Psoas muscle (tissue), 8 donors: Measurements from ENCODE around the gene EIF4A2. TPM values are rescaled to one million over a fixed set of nuclear protein-coding genes. Genes with fewer than 3 reads are reported as not detected.

Experiments used
- ATAC-seq, 4 donors: fragments of 200-7000 bp; cut with Tn5 transposase; one replicate each; pipeline ENCODE4 v1.9.1; 2020; ENCODE audit warnings: moderate library complexity in 3 of 4, mild to moderate bottlenecking in 2 of 4
- DNase-seq, 2 donors: peaks; one replicate each; pipeline ENCODE4 v3.0.0-alpha.2; 2020
- H3K27ac ChIP-seq: fragments of 200-600 bp; one replicate; pipeline ENCODE4 v1.8.0; 2022
- H3K27me3 ChIP-seq, 3 donors: fragments of 200-600 bp in 1 of 3; one replicate each; pipeline versions ENCODE4 v1.6.1 to v1.8.0; 2013 to 2022; ENCODE audit warnings: low read length in 2 of 3, mild to moderate bottlenecking in 2 of 3, moderate library complexity in 1 of 3; ENCODE audit not compliant: insufficient read depth in 3 of 3
- H3K36me3 ChIP-seq, 2 donors: fragments of 200-600 bp in 1 of 2; one replicate each; pipeline versions ENCODE4 v1.6.1 to v1.8.0; 2013 to 2022; ENCODE audit warnings: low read depth in 1 of 2, mild to moderate bottlenecking in 1 of 2, moderate library complexity in 1 of 2; ENCODE audit not compliant: insufficient read depth in 1 of 2
- H3K4me1 ChIP-seq: fragments of 200-600 bp; one replicate; pipeline ENCODE4 v1.8.0; 2022
- H3K4me3 ChIP-seq: fragments of 200-600 bp; one replicate; pipeline ENCODE4 v1.8.0; 2022; ENCODE audit warnings: mild to moderate bottlenecking
- H3K9me3 ChIP-seq: fragments of 200-600 bp; one replicate; pipeline ENCODE4 v1.8.0; 2022
- WGBS, 3 donors: extraction: QIAGEN DNeasy Blood & Tissue Kit; methylation state at CpG; one replicate each; pipeline versions ENCODE4 v1.1.6 to v1.1.7; 2013; 5-methylcytosine and 5-hydroxymethylcytosine counted together
- intact Hi-C, 2 donors: fragments of 100-400 bp; cut with DNase I; formaldehyde crosslinking; loops; one replicate each; pipeline versions ENCODE4 v1.11.0 to v1.14.2; 2022
- polyA plus RNA-seq, 3 donors: library from polyadenylated mRNA; stranded (reverse); fragments of 200-250 nt; gene quantifications; one replicate each; pipeline ENCODE4 v1.2.3, GENCODE V29; 2013
- total RNA-seq, 4 donors: library from RNA; stranded (reverse); fragmentation: NEBNext Ultra II Directional in 2 of 4; extraction: Animal tissue kit (Norgen Biotek cat#: 25700) in 2 of 4; gene quantifications; one replicate each; pipeline versions ENCODE4 v1.2.1 to v1.2.4, GENCODE V29; 2021 to 2023
- TF ChIP-seq, protein P1 (sequence below): fragments of 200-600 bp; IDR thresholded peaks from one replicate; pipeline ENCODE4 v1.8.0; 2022; ENCODE audit warnings: antibody characterized with exemption
- donor health status: healthy with polysubstance abuse.
- donor health status: DM: no; HTN: no; CAD: no; lungs with moderate emphysema.
- donor health status: Bipolar disorder and iron deficiency.
- donor health status: healthy.
- donor health status: DM: yes; HTN: yes; CAD: no.
- donor health status: DM: no; HTN: no; CAD: no.
- donor health status: DM: no; HTN: no; CAD: no.
- donor health status: DM: yes; HTN: yes; CAD: no.

The EIF4A2 gene
- total and polyA plus RNA-seq, 7 donors, result 397 to 778 (median 570) TPM

DNA sequence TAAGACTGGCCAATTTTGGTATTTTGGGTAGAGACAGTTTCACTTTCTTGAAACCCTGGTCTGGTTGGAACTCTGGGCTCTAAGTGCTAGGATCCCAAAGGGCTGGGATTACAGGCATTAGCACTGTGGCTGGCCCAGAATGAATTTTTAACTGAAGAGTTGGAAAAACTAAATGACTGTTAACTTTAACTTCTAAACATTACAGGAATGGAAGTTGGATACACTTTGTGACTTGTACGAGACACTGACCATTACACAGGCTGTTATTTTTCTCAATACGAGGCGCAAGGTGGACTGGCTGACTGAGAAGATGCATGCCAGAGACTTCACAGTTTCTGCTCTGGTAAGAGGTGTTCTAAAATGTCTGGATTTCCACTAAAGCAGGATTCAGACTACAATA lies 3.5 kb downstream of the EIF4A2 start:
- Histone ChIP-seq H3K27me3 (no peaks in the 10 kb centered on the region), H3K4me1 (peaks cover 49% of the 10 kb centered on the region), H3K36me3 (peaks cover 26 to 70% of the 10 kb centered on the region in 2 donors), H3K27ac (peak overlapping the region; percentile 19), H3K9me3 (no peaks in the 10 kb centered on the region), H3K4me3 (peak overlapping the region; percentile 93)
- WGBS, 3 donors, result 70 to 80% (median 79%) methylated on average over 3 of the region's 3 CpGs
- intact Hi-C loops, result no loop called here
- ATAC-seq, result no peak
- DNase-seq, result no peak
- TF ChIP-seq, protein P1, sequence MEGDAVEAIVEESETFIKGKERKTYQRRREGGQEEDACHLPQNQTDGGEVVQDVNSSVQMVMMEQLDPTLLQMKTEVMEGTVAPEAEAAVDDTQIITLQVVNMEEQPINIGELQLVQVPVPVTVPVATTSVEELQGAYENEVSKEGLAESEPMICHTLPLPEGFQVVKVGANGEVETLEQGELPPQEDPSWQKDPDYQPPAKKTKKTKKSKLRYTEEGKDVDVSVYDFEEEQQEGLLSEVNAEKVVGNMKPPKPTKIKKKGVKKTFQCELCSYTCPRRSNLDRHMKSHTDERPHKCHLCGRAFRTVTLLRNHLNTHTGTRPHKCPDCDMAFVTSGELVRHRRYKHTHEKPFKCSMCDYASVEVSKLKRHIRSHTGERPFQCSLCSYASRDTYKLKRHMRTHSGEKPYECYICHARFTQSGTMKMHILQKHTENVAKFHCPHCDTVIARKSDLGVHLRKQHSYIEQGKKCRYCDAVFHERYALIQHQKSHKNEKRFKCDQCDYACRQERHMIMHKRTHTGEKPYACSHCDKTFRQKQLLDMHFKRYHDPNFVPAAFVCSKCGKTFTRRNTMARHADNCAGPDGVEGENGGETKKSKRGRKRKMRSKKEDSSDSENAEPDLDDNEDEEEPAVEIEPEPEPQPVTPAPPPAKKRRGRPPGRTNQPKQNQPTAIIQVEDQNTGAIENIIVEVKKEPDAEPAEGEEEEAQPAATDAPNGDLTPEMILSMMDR, result no peak

DNA sequence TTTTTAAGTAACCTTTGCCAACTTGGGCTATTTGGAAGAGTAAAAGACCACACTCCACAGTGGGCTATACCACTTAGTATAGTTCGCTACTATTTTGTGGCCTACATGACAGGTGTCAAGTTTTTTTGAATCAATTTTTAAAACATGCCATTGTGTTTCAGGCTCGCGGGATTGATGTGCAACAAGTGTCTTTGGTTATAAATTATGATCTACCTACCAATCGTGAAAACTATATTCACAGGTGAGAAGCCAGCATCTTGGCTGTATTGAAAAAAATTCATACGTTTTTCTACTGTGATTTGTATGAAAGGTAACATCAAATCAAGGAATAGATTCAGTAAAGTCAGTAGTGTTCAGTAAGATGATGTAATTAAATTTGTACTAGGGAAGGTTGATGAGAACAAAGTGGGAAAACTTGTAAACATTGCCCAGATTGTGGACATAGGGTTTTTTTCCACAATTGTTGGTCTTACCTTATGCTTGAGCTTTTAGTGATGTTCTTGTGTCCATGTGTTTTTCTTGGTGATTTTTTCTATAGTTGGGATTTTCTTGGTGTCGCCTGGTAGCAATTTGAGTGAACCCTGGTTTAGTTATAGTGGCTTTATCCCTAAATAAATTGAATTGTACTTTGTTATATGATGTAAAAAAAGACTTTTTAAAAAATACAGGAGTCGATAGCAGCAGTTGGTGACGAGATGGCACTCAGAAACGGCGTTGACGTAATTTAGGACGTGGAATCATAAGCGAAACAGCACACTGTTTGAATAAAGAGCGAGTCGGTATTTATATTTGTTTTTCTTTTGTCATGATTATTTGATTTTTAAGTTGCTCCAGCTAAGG lies 4.5 kb downstream of the EIF4A2 start:
- Histone ChIP-seq H3K4me1 (peaks cover 45% of the 10 kb centered on the region), H3K36me3 (peaks cover 26 to 79% of the 10 kb centered on the region in 2 donors), H3K9me3 (no peaks in the 10 kb centered on the region), H3K4me3 (peak overlapping the region; percentile 93), H3K27ac (peak overlapping the region; percentile 19), H3K27me3 (no peaks in the 10 kb centered on the region)
- DNase-seq (no peak), ATAC-seq (no peak)
- intact Hi-C loops, result no loop called here
- TF ChIP-seq, protein P1, result no peak
- WGBS, 3 donors, result 73 to 82% (median 75%) methylated on average over 15 of the region's 15 CpGs

DNA sequence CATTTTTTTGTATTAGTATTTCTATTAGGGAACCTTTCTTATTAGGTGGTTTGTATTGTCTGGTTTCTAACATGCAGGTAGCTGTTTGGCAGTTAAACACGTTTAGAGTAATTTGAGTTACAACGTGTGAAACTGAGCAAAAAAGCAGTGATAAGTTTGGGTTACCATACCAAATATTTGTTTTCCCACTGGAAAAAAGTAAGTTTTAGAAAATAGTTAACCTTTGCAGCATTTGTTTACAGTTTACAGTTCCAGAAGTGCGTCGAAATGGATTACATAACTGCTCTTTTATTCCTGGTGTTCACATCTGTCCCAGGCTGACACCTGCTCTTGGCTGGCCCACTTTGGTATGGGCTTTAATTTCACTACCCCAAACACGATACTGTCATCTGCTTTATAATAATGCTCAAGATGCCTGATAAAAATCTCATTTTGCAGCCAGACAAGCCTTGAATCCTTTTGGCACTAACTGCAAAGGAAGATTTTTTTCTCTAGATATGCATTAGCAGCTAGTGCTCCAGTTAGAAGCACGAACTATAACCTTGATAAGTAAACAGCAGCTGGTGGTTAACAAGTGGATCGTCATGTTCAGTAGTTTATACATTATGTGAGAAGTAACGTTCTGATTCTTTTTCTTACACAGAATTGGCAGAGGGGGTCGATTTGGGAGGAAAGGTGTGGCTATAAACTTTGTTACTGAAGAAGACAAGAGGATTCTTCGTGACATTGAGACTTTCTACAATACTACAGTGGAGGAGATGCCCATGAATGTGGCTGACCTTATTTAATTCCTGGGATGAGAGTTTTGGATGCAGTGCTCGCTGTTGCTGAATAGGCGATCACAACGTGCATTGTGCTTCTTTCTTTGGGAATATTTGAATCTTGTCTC lies 5.3 kb downstream of the EIF4A2 start:
- no peaks in the 10 kb centered on the region for H3K9me3 ChIP-seq
- H3K36me3 ChIP-seq, result peaks cover 26 to 79% of the 10 kb centered on the region in 2 donors
- H3K4me1 ChIP-seq, result peaks cover 45% of the 10 kb centered on the region
- peak overlapping the region; percentile 1 for H3K4me3 ChIP-seq
- WGBS, 3 donors, result 42 to 48% (median 45%) methylated on average over 13 of the region's 13 CpGs
- H3K27ac ChIP-seq, result no peak overlapping the region
- H3K27me3 ChIP-seq, result no peaks in the 10 kb centered on the region
- no peak for DNase-seq
- ATAC-seq, result no peak
- TF ChIP-seq, protein P1, result no peak
- intact Hi-C loops, result no loop called here

DNA sequence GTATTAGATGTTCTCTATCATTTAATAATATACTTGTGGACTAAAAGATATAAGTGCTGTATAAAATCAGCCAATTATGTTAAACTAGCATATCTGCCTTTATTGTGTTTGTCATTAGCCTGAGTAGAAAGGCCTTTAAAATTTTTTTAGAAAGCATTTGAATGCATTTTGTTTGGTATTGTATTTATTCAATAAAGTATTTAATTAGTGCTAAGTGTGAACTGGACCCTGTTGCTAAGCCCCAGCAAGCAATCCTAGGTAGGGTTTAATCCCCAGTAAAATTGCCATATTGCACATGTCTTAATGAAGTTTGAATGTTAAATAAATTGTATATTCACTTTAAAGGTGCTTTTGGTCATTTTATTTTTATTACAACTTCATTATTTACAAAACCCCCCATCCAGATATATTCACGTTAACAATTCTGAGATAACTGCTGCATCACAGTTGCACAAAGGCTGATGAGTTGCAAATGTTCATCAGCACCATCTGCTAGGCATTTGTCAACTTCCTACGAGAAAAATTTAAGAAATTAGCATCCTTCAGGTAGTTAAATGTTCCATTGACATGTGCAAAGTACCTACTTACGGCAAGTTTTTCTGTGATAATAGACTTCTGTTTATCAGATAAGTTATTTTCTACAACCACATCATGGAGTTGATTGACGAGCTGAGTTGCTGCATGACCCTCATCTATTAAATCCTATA lies 6.3 kb downstream of the EIF4A2 start:
- WGBS, 3 donors, result 60 to 78% (median 62%) methylated on average over 4 of the region's 4 CpGs
- Histone ChIP-seq H3K27ac (no peak overlapping the region), H3K9me3 (no peaks in the 10 kb centered on the region), H3K36me3 (peaks cover 31 to 72% of the 10 kb centered on the region in 2 donors), H3K4me3 (no peak overlapping the region), H3K27me3 (no peaks in the 10 kb centered on the region), H3K4me1 (peaks cover 45% of the 10 kb centered on the region)
- DNase-seq, result no peak
- ATAC-seq, result no peak
- TF ChIP-seq, protein P1, result no peak
- intact Hi-C loops, result no loop called here
